C4-2B (cell line): ENCODE data around the gene PLXNA4.

Experiments
- ZFX ChIP-seq: fragments of 450-650 bp; IDR thresholded peaks from 2 replicates; pipeline ENCODE4 v1.6.1; 2017
- TF ChIP-seq, protein P1 (sequence below): fragments of 450-650 bp; conservative IDR thresholded peaks from 2 replicates; pipeline ENCODE4 v1.5.1; 2017; ENCODE audit warnings: mild to moderate bottlenecking

DNA sequence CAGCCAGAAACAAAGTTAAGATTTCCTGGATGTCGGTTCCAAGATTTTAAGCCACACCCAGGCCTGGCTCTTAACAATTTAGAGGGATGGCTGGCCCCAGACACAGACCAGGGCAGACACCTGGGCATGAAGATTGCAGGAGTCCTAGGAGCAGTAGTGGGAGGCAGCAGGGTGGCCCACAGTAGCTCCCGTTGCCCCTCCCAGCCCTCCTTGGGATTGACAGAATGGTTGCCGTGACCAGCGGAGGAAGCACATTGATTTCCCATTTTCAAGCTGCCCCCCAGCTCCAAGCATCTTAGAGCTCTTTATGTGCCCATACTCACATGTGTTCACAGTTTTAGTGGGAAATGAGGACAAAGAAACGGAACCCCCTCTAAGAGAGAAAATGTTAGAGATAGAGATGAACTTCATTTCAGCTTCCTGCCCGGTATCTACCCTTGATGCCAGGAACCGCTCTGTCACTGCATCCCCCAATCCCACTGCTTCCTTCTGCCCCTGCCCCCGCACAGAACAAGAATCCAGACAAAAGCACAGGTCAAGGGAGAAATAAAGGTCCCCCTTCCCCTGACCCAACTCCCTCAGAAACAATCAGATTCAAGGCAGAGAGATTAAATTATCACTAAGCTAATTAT lies 101.1 kb downstream of the PLXNA4 start:
- TF ChIP-seq, protein P1, sequence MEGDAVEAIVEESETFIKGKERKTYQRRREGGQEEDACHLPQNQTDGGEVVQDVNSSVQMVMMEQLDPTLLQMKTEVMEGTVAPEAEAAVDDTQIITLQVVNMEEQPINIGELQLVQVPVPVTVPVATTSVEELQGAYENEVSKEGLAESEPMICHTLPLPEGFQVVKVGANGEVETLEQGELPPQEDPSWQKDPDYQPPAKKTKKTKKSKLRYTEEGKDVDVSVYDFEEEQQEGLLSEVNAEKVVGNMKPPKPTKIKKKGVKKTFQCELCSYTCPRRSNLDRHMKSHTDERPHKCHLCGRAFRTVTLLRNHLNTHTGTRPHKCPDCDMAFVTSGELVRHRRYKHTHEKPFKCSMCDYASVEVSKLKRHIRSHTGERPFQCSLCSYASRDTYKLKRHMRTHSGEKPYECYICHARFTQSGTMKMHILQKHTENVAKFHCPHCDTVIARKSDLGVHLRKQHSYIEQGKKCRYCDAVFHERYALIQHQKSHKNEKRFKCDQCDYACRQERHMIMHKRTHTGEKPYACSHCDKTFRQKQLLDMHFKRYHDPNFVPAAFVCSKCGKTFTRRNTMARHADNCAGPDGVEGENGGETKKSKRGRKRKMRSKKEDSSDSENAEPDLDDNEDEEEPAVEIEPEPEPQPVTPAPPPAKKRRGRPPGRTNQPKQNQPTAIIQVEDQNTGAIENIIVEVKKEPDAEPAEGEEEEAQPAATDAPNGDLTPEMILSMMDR = no peak
- TF ChIP-seq ZFX = no peak
